OCI-LY3 (cell line): Measurements from ENCODE around the gene PAX2.

Experiments
- CTCF ChIP-seq: fragments of 200-600, 300-600 bp; sonication (generic); IDR thresholded peaks from 2 replicates; pipeline ENCODE4 v1.5.1; 2014; ENCODE audit warnings: antibody characterized with exemption, low read length, low read depth
- EZH2phosphoT487 ChIP-seq: fragments of 200-600 bp; shearing (Covaris generic); IDR thresholded peaks from 2 replicates; pipeline ENCODE4 v1.6.1; 2018; ENCODE audit warnings: antibody characterized with exemption, mixed run types, low read depth

- no peak for TF ChIP-seq CTCF
- no peak for TF ChIP-seq EZH2phosphoT487
Measured at GRCh38 chr10:100866010-100866409, 120.6 kb downstream of the PAX2 start.
